ENCODE results near the gene APBA1.

DNA sequence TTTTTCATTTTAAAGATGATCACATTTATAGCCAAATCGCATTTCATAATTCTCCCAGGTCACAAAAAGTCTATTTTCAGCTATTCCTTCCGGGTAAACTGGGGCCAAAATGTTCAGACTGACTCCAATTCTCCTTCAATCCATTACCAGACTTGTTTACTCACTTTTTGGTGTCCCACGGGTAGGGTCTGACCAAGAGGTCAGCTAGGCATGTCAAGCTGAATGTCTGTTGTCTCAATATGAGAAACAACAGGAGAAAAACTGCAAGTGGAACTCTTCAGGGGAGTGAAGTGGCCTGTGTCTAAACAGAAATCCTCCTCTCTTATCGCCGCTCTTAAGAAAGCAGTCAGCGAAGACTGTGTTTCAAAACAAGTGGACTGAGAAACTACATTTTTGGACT lies 171.3 kb downstream of the APBA1 start:
- TF ChIP-seq, protein P1, sequence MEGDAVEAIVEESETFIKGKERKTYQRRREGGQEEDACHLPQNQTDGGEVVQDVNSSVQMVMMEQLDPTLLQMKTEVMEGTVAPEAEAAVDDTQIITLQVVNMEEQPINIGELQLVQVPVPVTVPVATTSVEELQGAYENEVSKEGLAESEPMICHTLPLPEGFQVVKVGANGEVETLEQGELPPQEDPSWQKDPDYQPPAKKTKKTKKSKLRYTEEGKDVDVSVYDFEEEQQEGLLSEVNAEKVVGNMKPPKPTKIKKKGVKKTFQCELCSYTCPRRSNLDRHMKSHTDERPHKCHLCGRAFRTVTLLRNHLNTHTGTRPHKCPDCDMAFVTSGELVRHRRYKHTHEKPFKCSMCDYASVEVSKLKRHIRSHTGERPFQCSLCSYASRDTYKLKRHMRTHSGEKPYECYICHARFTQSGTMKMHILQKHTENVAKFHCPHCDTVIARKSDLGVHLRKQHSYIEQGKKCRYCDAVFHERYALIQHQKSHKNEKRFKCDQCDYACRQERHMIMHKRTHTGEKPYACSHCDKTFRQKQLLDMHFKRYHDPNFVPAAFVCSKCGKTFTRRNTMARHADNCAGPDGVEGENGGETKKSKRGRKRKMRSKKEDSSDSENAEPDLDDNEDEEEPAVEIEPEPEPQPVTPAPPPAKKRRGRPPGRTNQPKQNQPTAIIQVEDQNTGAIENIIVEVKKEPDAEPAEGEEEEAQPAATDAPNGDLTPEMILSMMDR (IDR thresholded peaks at IDR 0.05) = no peak
- TF ChIP-seq EZH2phosphoT487 (IDR thresholded peaks at IDR 0.05) = no peak

Measured in neural progenitor cell (in vitro differentiated cells).